CD14-positive monocyte (primary cell): ENCODE measurements around the gene PLA2G4B. TPM values are rescaled to one million over a fixed set of nuclear protein-coding genes. Genes with fewer than 3 reads are reported as not detected.

Experiments
- DNase-seq, 3 donors: peaks; one replicate each; pipeline ENCODE4 v3.0.0-alpha.2; 2011 to 2022
- H2AFZ ChIP-seq: 2 replicates; pipeline ENCODE4 v1.6.0; 2012; ENCODE audit warnings: mild to moderate bottlenecking, low read depth, low read length, inconsistent platforms; ENCODE audit not compliant: insufficient read depth, poor library complexity, severe bottlenecking
- H3K27ac ChIP-seq, 2 donors: 1 replicate in 1 of 2; 2 replicates in 1 of 2; pipeline ENCODE4 v1.5.1; 2012 to 2013; ENCODE audit warnings: low read length in 2 of 2, control low read depth in 1 of 2, inconsistent platforms in 1 of 2, low read depth in 1 of 2, mild to moderate bottlenecking in 1 of 2
- H3K27me3 ChIP-seq, 2 donors: one replicate each; pipeline versions ENCODE4 v1.6.0 to v1.6.1; 2011 to 2013; ENCODE audit warnings: low read length in 2 of 2; ENCODE audit not compliant: control insufficient read depth in 2 of 2, insufficient read depth in 2 of 2
- H3K36me3 ChIP-seq, 2 donors: replicated peaks in 1 of 2; 1 replicate in 1 of 2; 2 replicates in 1 of 2; pipeline versions ENCODE4 v1.5.1 to v1.6.1; 2012 to 2013; ENCODE audit warnings: low read length in 2 of 2, control low read depth in 1 of 2, inconsistent platforms in 1 of 2, mild to moderate bottlenecking in 1 of 2; ENCODE audit not compliant: insufficient read depth in 2 of 2, control insufficient read depth in 1 of 2
- H3K4me1 ChIP-seq, 2 donors: 1 replicate in 1 of 2; 2 replicates in 1 of 2; pipeline versions ENCODE4 v1.5.1 to v1.6.1; 2012 to 2013; ENCODE audit warnings: low read length in 2 of 2, control low read depth in 1 of 2, inconsistent platforms in 1 of 2, mild to moderate bottlenecking in 1 of 2, moderate library complexity in 1 of 2; ENCODE audit not compliant: insufficient read depth in 2 of 2, control insufficient read depth in 1 of 2
- H3K4me2 ChIP-seq: replicated peaks from 2 replicates; pipeline ENCODE3; 2012; ENCODE audit warnings: low read length, moderate library complexity, mild to moderate bottlenecking; ENCODE audit not compliant: poor library complexity, severe bottlenecking; ENCODE audit errors: extremely low read depth
- H3K4me3 ChIP-seq, 3 experiments: fragments of 200-600 bp in 1 of 3; sonication (generic) in 1 of 3; replicated peaks in 1 of 3; 1 replicate in 2 of 3; 2 replicates in 1 of 3; pipeline ENCODE4 v1.5.1; 2011 to 2013; ENCODE audit warnings: low read length in 3 of 3, mild to moderate bottlenecking in 3 of 3, control low read depth in 2 of 3, low read depth in 2 of 3, inconsistent platforms in 1 of 3, moderate library complexity in 1 of 3
- H3K79me2 ChIP-seq: 2 replicates; pipeline ENCODE4 v1.6.0; 2012; ENCODE audit warnings: mild to moderate bottlenecking, control low read depth, inconsistent platforms, low read length, moderate library complexity; ENCODE audit not compliant: insufficient read depth
- H3K9ac ChIP-seq: 2 replicates; pipeline ENCODE4 v1.6.0; 2017; ENCODE audit warnings: low read length, mild to moderate bottlenecking; ENCODE audit not compliant: insufficient read depth, poor library complexity, severe bottlenecking
- H3K9me3 ChIP-seq, 2 donors: replicated peaks in 1 of 2; 1 replicate in 1 of 2; 2 replicates in 1 of 2; pipeline versions ENCODE4 v1.5.1 to v1.6.1; 2012 to 2013; ENCODE audit warnings: low read length in 2 of 2, control low read depth in 1 of 2; ENCODE audit not compliant: control insufficient read depth in 1 of 2, insufficient read depth in 1 of 2
- H4K20me1 ChIP-seq: 2 replicates; pipeline ENCODE4 v1.6.0; 2012; ENCODE audit warnings: mild to moderate bottlenecking, low read length, control low read depth, moderate library complexity; ENCODE audit not compliant: insufficient read depth
- H3K27ac Mint-ChIP-seq, 7 donors: one replicate each; pipeline ENCODE4 v1.8.0; 2020; ENCODE audit warnings: mild to moderate bottlenecking in 7 of 7, mixed read lengths in 7 of 7, moderate library complexity in 6 of 7, inconsistent platforms in 2 of 7
- H3K27me3 Mint-ChIP-seq, 3 donors: one replicate each; pipeline ENCODE4 v1.8.0; 2021 to 2022; ENCODE audit warnings: low read depth in 3 of 3, mild to moderate bottlenecking in 3 of 3, mixed read lengths in 3 of 3, moderate library complexity in 3 of 3, inconsistent platforms in 1 of 3
- H3K36me3 Mint-ChIP-seq, 2 donors: one replicate each; pipeline ENCODE4 v1.8.0; 2020; ENCODE audit warnings: mixed read lengths in 2 of 2, inconsistent platforms in 1 of 2, mild to moderate bottlenecking in 1 of 2
- H3K4me1 Mint-ChIP-seq: one replicate; pipeline ENCODE4 v1.8.0; 2020; ENCODE audit warnings: mild to moderate bottlenecking, mixed read lengths
- H3K4me3 Mint-ChIP-seq, 2 donors: one replicate each; pipeline ENCODE4 v1.8.0; 2020; ENCODE audit warnings: mild to moderate bottlenecking in 2 of 2, mixed read lengths in 2 of 2, moderate library complexity in 1 of 2
- H3K9me3 Mint-ChIP-seq, 7 donors: one replicate each; pipeline ENCODE4 v1.8.0; 2020 to 2022; ENCODE audit warnings: mixed read lengths in 7 of 7, mild to moderate bottlenecking in 6 of 7, moderate library complexity in 6 of 7, inconsistent platforms in 2 of 7
- CTCF ChIP-seq: fragments of 200-600 bp; IDR thresholded peaks from one replicate; pipeline ENCODE4 v1.8.0; 2022; ENCODE audit warnings: antibody characterized with exemption, mild to moderate bottlenecking
- WGBS: methylation state at CpG from one replicate; pipeline ENCODE4 v1.1.5; 2013; ENCODE audit warnings: missing lambda C conversion rate; ENCODE audit not compliant: insufficient coverage; 5-methylcytosine and 5-hydroxymethylcytosine counted together
- intact Hi-C, 2 donors: fragments of 100-400 bp; cut with micrococcal nuclease; formaldehyde crosslinking; loops; one replicate each; pipeline versions ENCODE4 v1.15.0 to v1.15.1; 2023
- polyA plus RNA-seq, 3 donors: library from polyadenylated mRNA; depleted of rRNA in 1 of 3; unstranded in 2 of 3; stranded (reverse) in 1 of 3; fragments of 300-500 nt in 2 of 3; fragments of >200 nt in 1 of 3; fragmentation: Illumina TruSeq in 2 of 3; gene quantifications; 1 replicate in 2 of 3; 2 replicates in 1 of 3; pipeline ENCODE4 v1.2.3, GENCODE V29; 2012 to 2021

Gene PLA2G4B
- polyA plus RNA-seq, 3 donors, result 0.31 to 32.1 (median 1.6) TPM

DNA sequence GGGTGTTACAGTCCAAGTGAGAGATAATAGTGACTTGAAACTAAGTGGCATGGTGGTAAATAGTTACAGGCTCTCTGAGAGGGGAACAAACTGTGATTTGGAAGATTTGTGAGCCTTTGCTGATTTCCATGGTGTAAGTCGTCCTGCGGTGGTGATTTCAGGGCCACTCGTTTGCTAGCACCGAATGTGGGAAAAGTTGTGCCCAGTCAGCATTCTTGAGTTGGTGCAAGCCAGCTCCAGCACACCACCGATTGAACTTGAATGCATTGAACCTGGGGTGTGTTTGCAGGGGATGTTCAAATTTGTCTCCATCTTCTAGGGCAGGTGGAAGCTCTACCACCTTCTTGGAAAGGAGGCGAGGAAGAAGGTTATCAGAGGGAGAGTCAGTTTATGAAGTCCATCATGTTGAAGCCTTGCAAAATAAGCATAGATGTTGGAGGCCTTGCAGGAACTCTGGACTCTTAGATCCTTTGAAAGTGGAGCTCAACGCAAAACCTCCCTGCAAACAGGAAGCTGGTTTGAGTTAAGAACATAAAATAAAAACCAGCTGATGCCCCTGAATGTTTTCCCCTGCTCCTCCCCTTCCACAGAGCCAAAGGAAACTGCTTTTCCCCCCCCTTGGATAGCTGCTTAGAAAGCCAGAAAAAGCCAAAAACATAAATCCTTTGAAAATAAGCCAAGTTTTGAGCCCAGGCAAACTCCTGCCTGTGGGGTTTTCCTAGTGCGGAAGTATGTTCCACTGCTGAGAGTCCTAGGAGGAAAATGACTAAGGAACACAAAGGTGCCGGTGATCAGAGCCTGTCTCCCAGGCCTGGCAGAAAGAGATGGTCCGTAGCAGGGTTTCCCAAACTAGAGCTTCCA lies 42.4 kb upstream of the PLA2G4B start:
- WGBS, result 79% methylated on average over 8 of the region's 10 CpGs
- H3K79me2 ChIP-seq, result no peaks in the 10 kb centered on the region
- H2AFZ ChIP-seq, result no peak overlapping the region
- H3K9ac ChIP-seq, result no peak overlapping the region
- no peak for TF ChIP-seq CTCF
- peaks cover 6% of the 10 kb centered on the region for H3K4me1 Mint-ChIP-seq
- H3K9me3 Mint-ChIP-seq, result peaks cover 0 to 1% (median 0%) of the 10 kb centered on the region in 7 donors
- H3K27me3 Mint-ChIP-seq, result peaks cover 0 to 2% (median 0%) of the 10 kb centered on the region in 3 donors
- H3K9me3 ChIP-seq, result no peaks in the 10 kb centered on the region
- DNase-seq, result no peak
- H3K4me2 ChIP-seq, result no peak overlapping the region
- H3K4me3 Mint-ChIP-seq, result no peak overlapping the region
- no peak overlapping the region for H3K27ac ChIP-seq
- no peaks in the 10 kb centered on the region for H3K4me1 ChIP-seq
- H3K27ac Mint-ChIP-seq, result no peak overlapping the region
- peaks cover 17 to 27% of the 10 kb centered on the region in 2 donors for H3K36me3 Mint-ChIP-seq
- peaks cover 3 to 19% of the 10 kb centered on the region in 2 donors for H3K36me3 ChIP-seq
- H4K20me1 ChIP-seq, result no peaks in the 10 kb centered on the region
- H3K4me3 ChIP-seq, result no peak overlapping the region
- no peaks in the 10 kb centered on the region for H3K27me3 ChIP-seq
- intact Hi-C loops, result no loop called here

GRCh38 chr15:41797201-41797944 lies 41.3 kb upstream of the PLA2G4B start:
- H3K36me3 ChIP-seq, result peaks cover 5 to 26% of the 10 kb centered on the region in 2 donors
- Mint-ChIP-seq H3K27ac (peak overlapping the region in 1 of 7 donors; percentile 9), H3K27me3 (peaks cover 0 to 2% (median 0%) of the 10 kb centered on the region in 3 donors), H3K4me1 (peaks cover 3% of the 10 kb centered on the region), H3K9me3 (peaks cover 0 to 1% (median 0%) of the 10 kb centered on the region in 7 donors), H3K4me3 (no peak overlapping the region), H3K36me3 (peaks cover 18 to 28% of the 10 kb centered on the region in 2 donors)
- H3K27me3 ChIP-seq, result no peaks in the 10 kb centered on the region
- no peak for DNase-seq
- no peaks in the 10 kb centered on the region for H4K20me1 ChIP-seq
- H3K9ac ChIP-seq, result no peak overlapping the region
- no peaks in the 10 kb centered on the region for H3K9me3 ChIP-seq
- intact Hi-C loops, result no loop called here
- TF ChIP-seq CTCF, result no peak
- H3K27ac ChIP-seq, result no peak overlapping the region
- H3K4me2 ChIP-seq, result no peak overlapping the region
- H3K4me1 ChIP-seq, result no peaks in the 10 kb centered on the region
- H3K4me3 ChIP-seq, result no peak overlapping the region
- no CpG with 5 or more reads among the region's 8 CpGs for WGBS
- no peaks in the 10 kb centered on the region for H3K79me2 ChIP-seq
- no peak overlapping the region for H2AFZ ChIP-seq
